SK-N-SH (cell line): ENCODE results near the gene SLAMF9. TPM values are rescaled to one million over a fixed set of nuclear protein-coding genes. Genes with fewer than 3 reads are reported as not detected.

ENCODE experiments used
- CHD2 ChIP-seq: fragments of 150-350 bp; IDR thresholded peaks from 2 replicates; pipeline ENCODE4 v1.6.1; 2018; ENCODE audit warnings: low read length; ENCODE audit not compliant: partially characterized antibody
- CTCF ChIP-seq: fragments of 200-600 bp; sonication (generic); IDR thresholded peaks from 2 replicates; pipeline ENCODE4 v1.6.1; 2017; ENCODE audit warnings: antibody characterized with exemption, mild to moderate bottlenecking, moderate library complexity
- ELF1 ChIP-seq: IDR thresholded peaks from 2 replicates; pipeline ENCODE4 v1.4.0; 2012
- EZH2phosphoT487 ChIP-seq: fragments of 200-600 bp; sonication (generic); IDR thresholded peaks from 2 replicates; pipeline ENCODE4 v1.6.1; 2017; ENCODE audit warnings: low read depth, mixed run types, mild to moderate bottlenecking, antibody characterized with exemption, moderate library complexity, borderline replicate concordance
- FOXJ3 ChIP-seq: sonication (generic); formaldehyde crosslinking; IDR thresholded peaks from 2 replicates; pipeline ENCODE4 v1.5.1; 2020; ENCODE audit warnings: mild to moderate bottlenecking, missing genetic modification reagents
- IRF3 ChIP-seq: fragments of 150-350 bp; IDR thresholded peaks from 2 replicates; pipeline ENCODE4 v1.6.1; 2016; ENCODE audit warnings: mild to moderate bottlenecking, low read depth, low read length
- JUND ChIP-seq: IDR thresholded peaks from 2 replicates; pipeline ENCODE4 v1.4.0; 2012
- MAX ChIP-seq: IDR thresholded peaks from 2 replicates; pipeline ENCODE4 v1.4.0; 2012; ENCODE audit warnings: low read depth
- MXI1 ChIP-seq: IDR thresholded peaks from 2 replicates; pipeline ENCODE4 v1.6.1; 2012; ENCODE audit warnings: mild to moderate bottlenecking, low read depth, low read length, improper control_type of control experiment
- NFIC ChIP-seq: IDR thresholded peaks from 2 replicates; pipeline ENCODE4 v1.4.0; 2012; ENCODE audit warnings: borderline replicate concordance
- NRF1 ChIP-seq: IDR thresholded peaks from 2 replicates; pipeline ENCODE4 v1.6.1; 2012; ENCODE audit warnings: low read depth, mild to moderate bottlenecking, low read length
- PBX3 ChIP-seq: IDR thresholded peaks from 2 replicates; pipeline ENCODE4; 2012
- POLR2AphosphoS5 ChIP-seq: IDR thresholded peaks from 2 replicates; pipeline ENCODE4 v1.6.1; 2012; ENCODE audit warnings: low read depth, low read length
- RCOR1 ChIP-seq: fragments of 150-350 bp; IDR thresholded peaks from 2 replicates; pipeline ENCODE4 v1.6.1; 2017; ENCODE audit warnings: antibody characterized with exemption, low read length
- REST ChIP-seq: IDR thresholded peaks from 2 replicates; pipeline ENCODE4 v1.6.1; 2012; ENCODE audit warnings: mild to moderate bottlenecking, low read depth, low read length, moderate library complexity
- RFX5 ChIP-seq: IDR thresholded peaks from 2 replicates; pipeline ENCODE4 v1.6.1; 2012; ENCODE audit warnings: mild to moderate bottlenecking, improper control_type of control experiment, low read length
- TAF1 ChIP-seq: IDR thresholded peaks from 2 replicates; pipeline ENCODE4 v1.6.1; 2012; ENCODE audit warnings: low read depth, mild to moderate bottlenecking, low read length, moderate library complexity, borderline replicate concordance
- TCF12 ChIP-seq: IDR thresholded peaks from 2 replicates; pipeline ENCODE4 v1.4.0; 2012
- TEAD4 ChIP-seq: IDR thresholded peaks from 2 replicates; pipeline ENCODE4 v1.4.0; 2012; ENCODE audit warnings: mild to moderate bottlenecking, borderline replicate concordance; ENCODE audit not compliant: insufficient read depth
- USF1 ChIP-seq: IDR thresholded peaks from 2 replicates; pipeline ENCODE4 v1.4.0; 2012; ENCODE audit warnings: low read depth, borderline replicate concordance
- YY1 ChIP-seq: IDR thresholded peaks from 2 replicates; pipeline ENCODE4 v1.4.0; 2012; ENCODE audit warnings: low read depth, mild to moderate bottlenecking
- polyA plus RNA-seq, 3 experiments: library from polyadenylated mRNA; depleted of rRNA; stranded (reverse); fragments of >200 nt; gene quantifications; 2 replicates each; pipeline ENCODE4 v1.2.3, GENCODE V29; 2012

Gene SLAMF9
- polyA plus RNA-seq, 1 of the 3 experiments (the other 2 are of a cell fraction): 0.12 TPM

- TF ChIP-seq REST (peak; percentile 41; the same call in 1 of the 2 replicates), USF1 (no peak), CHD2 (no peak), PBX3 (0 out of 2 replicates have a peak, but pooled peaks have one; percentile 49), NRF1 (no peak), TCF12 (peak; percentile 69), MAX (no peak), EZH2phosphoT487 (no peak), NFIC (peak; percentile 89), IRF3 (no peak), RFX5 (no peak), TEAD4 (0 out of 2 replicates have a peak, but pooled peaks have one; percentile 38), YY1 (no peak), JUND (peak; percentile 88), CTCF (peak; percentile 29; the same call in 1 of the 2 replicates), ELF1 (no peak), POLR2AphosphoS5 (no peak), RCOR1 (no peak), FOXJ3 (no peak), MXI1 (no peak), TAF1 (0 out of 2 replicates have a peak, but pooled peaks have one; percentile 28)
- TF ChIP-seq, all 33 proteins: peak for 14
These were observed 29.8 kb downstream of the SLAMF9 start (continued) for GRCh38 chr1:159924025-159924790.
